Ishikawa (cell line): ENCODE results near the gene FBLN1.

Experiments used
- CEBPB ChIP-seq: IDR thresholded peaks from 2 replicates; pipeline ENCODE4 v1.6.1; 2012
- CREB1 ChIP-seq: IDR thresholded peaks from 2 replicates; pipeline ENCODE4 v1.6.1; 2012; ENCODE audit warnings: low read depth
- EP300 ChIP-seq: IDR thresholded peaks from 2 replicates; pipeline ENCODE4 v1.6.1; 2012; ENCODE audit warnings: borderline replicate concordance
- FOXM1 ChIP-seq: IDR thresholded peaks from 2 replicates; pipeline ENCODE4 v1.6.1; 2012; ENCODE audit warnings: low read depth, borderline replicate concordance
- MAX ChIP-seq: IDR thresholded peaks from 2 replicates; pipeline ENCODE4 v1.6.1; 2012
- NFIC ChIP-seq: IDR thresholded peaks from 2 replicates; pipeline ENCODE4 v1.6.1; 2012
- RAD21 ChIP-seq: IDR thresholded peaks from 2 replicates; pipeline ENCODE4 v1.6.1; 2012; ENCODE audit warnings: low read depth
- REST ChIP-seq: IDR thresholded peaks from 2 replicates; pipeline ENCODE4 v1.6.1; 2012; ENCODE audit warnings: low read depth, mild to moderate bottlenecking
- TAF1 ChIP-seq: IDR thresholded peaks from 2 replicates; pipeline ENCODE4 v1.6.1; 2012; ENCODE audit warnings: low read depth, mild to moderate bottlenecking
- TEAD4 ChIP-seq: IDR thresholded peaks from 2 replicates; pipeline ENCODE4 v1.6.1; 2012
- USF1 ChIP-seq: IDR thresholded peaks from 2 replicates; pipeline ENCODE4 v1.6.1; 2012
- YY1 ChIP-seq: IDR thresholded peaks from 2 replicates; pipeline ENCODE4 v1.6.1; 2012; ENCODE audit warnings: low read depth
- ZBTB7A ChIP-seq: IDR thresholded peaks from 2 replicates; pipeline ENCODE4 v1.6.1; 2012; ENCODE audit warnings: low read depth

Gene FBLN1

GRCh38 chr22:45640291-45640940 lies 137.7 kb downstream of the FBLN1 start:
- TF ChIP-seq NFIC, result no peak
- no peak for TF ChIP-seq REST
- 0 out of 2 replicates have a peak, but pooled peaks have one; percentile 7 for TF ChIP-seq ZBTB7A

GRCh38 chr22:45640941-45641621 lies 138.4 kb downstream of the FBLN1 start:
- no peak for TF ChIP-seq FOXM1
- TF ChIP-seq USF1, result no peak
- no peak for TF ChIP-seq TEAD4
- no peak for TF ChIP-seq YY1
- no peak for TF ChIP-seq EP300
- no peak for TF ChIP-seq ZBTB7A
- no peak for TF ChIP-seq REST
- TF ChIP-seq CREB1, result no peak
- TF ChIP-seq RAD21, result no peak
- TF ChIP-seq NFIC, result no peak

- TF ChIP-seq NFIC (0 out of 2 replicates have a peak, but pooled peaks have one; percentile 8), YY1 (no peak), RAD21 (no peak)
Observed at GRCh38 chr22:45642986-45643385, 140.3 kb downstream of the FBLN1 start.

- TF ChIP-seq NFIC (no peak), TEAD4 (no peak), TAF1 (0 out of 2 replicates have a peak, but pooled peaks have one; percentile 17)
Observed at GRCh38 chr22:45644714-45645113, 142.0 kb downstream of the FBLN1 start.

GRCh38 chr22:45645150-45645525 lies 142.5 kb downstream of the FBLN1 start:
- TF ChIP-seq TAF1, result 0 out of 2 replicates have a peak, but pooled peaks have one; percentile 14
- no peak for TF ChIP-seq RAD21
- TF ChIP-seq ZBTB7A, result peak; percentile 49; the same call in 1 of the 2 replicates
- no peak for TF ChIP-seq TEAD4
- no peak for TF ChIP-seq CREB1

- TF ChIP-seq MAX (peak; percentile 96), EP300 (no peak), CEBPB (no peak), ZBTB7A (no peak), USF1 (peak; percentile 67), YY1 (peak; percentile 68; the same call in 1 of the 2 replicates), RAD21 (peak; percentile 90; the same call in 1 of the 2 replicates)
Observed at GRCh38 chr22:45645526-45646414, 143.1 kb downstream of the FBLN1 start.
